ENCODE measurements around the gene RPS6KA1. TPM values are rescaled to one million over a fixed set of nuclear protein-coding genes. Genes with fewer than 3 reads are reported as not detected.
A peak's percentile ranks its signal among the peaks of the same experiment; 100 is the strongest.

Gene RPS6KA1
- total and polyA plus RNA-seq, 10 of the 15 experiments (the other 5 are each of a cell fraction or from before 2014, with no cell fraction given): 5.0 to 136 (median 91.5) TPM

- TF ChIP-seq ZNF592 (IDR thresholded peaks at IDR 0.05) (no peak), RFX5 (IDR thresholded peaks at IDR 0.05; ENCODE audit: low read depth, low read length) (no peak), LARP7 (IDR thresholded peaks at IDR 0.05) (no peak), ELK1 (IDR thresholded peaks at IDR 0.05; ENCODE audit: low read depth, low read length) (no peak), MXI1 (IDR thresholded peaks at IDR 0.05; ENCODE audit: low read depth, low read length) (peak; percentile 43; the same call in 1 of the 2 replicates), CREM (IDR thresholded peaks at IDR 0.05; ENCODE audit: low read depth) (peak; percentile 70; the same call in 1 of the 2 replicates), MEF2B (IDR thresholded peaks at IDR 0.05; ENCODE audit: partially characterized antibody, poor library complexity, severe bottlenecking) (peak; percentile 34), RELA (IDR thresholded peaks at IDR 0.05; ENCODE audit: borderline replicate concordance, partially characterized antibody) (peak; percentile 34), BRCA1 (IDR thresholded peaks at IDR 0.05; ENCODE audit: low read depth, low read length) (no peak), POLR2AphosphoS5 (IDR thresholded peaks at IDR 0.05; ENCODE audit: low read length) (no peak), IKZF1 (conservative IDR thresholded peaks at IDR 0.05) (peak; percentile 82), NFYB (IDR thresholded peaks at IDR 0.05; ENCODE audit: insufficient read depth, low read depth, low read length) (no peak), IRF4 (IDR thresholded peaks at IDR 0.05; ENCODE audit: low read depth, low read length) (0 out of 2 replicates have a peak, but pooled peaks have one; percentile 52), SKIL (IDR thresholded peaks at IDR 0.05; ENCODE audit: low read depth, poor library complexity, severe bottlenecking) (no peak), BHLHE40 (IDR thresholded peaks at IDR 0.05; ENCODE audit: borderline replicate concordance in 1 of 2, low read depth in 2 of 2, low read length in 1 of 2) (peak; percentile 94 to 95), NBN (IDR thresholded peaks at IDR 0.05) (peak; percentile 56; the same call in 1 of the 2 replicates)
- TF ChIP-seq, protein P1, sequence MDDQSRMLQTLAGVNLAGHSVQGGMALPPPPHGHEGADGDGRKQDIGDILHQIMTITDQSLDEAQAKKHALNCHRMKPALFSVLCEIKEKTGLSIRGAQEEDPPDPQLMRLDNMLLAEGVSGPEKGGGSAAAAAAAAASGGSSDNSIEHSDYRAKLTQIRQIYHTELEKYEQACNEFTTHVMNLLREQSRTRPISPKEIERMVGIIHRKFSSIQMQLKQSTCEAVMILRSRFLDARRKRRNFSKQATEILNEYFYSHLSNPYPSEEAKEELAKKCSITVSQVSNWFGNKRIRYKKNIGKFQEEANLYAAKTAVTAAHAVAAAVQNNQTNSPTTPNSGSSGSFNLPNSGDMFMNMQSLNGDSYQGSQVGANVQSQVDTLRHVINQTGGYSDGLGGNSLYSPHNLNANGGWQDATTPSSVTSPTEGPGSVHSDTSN (IDR thresholded peaks at IDR 0.05; ENCODE audit: insufficient replicate concordance, low read depth, low read length): no peak
- TF ChIP-seq, protein P2, sequence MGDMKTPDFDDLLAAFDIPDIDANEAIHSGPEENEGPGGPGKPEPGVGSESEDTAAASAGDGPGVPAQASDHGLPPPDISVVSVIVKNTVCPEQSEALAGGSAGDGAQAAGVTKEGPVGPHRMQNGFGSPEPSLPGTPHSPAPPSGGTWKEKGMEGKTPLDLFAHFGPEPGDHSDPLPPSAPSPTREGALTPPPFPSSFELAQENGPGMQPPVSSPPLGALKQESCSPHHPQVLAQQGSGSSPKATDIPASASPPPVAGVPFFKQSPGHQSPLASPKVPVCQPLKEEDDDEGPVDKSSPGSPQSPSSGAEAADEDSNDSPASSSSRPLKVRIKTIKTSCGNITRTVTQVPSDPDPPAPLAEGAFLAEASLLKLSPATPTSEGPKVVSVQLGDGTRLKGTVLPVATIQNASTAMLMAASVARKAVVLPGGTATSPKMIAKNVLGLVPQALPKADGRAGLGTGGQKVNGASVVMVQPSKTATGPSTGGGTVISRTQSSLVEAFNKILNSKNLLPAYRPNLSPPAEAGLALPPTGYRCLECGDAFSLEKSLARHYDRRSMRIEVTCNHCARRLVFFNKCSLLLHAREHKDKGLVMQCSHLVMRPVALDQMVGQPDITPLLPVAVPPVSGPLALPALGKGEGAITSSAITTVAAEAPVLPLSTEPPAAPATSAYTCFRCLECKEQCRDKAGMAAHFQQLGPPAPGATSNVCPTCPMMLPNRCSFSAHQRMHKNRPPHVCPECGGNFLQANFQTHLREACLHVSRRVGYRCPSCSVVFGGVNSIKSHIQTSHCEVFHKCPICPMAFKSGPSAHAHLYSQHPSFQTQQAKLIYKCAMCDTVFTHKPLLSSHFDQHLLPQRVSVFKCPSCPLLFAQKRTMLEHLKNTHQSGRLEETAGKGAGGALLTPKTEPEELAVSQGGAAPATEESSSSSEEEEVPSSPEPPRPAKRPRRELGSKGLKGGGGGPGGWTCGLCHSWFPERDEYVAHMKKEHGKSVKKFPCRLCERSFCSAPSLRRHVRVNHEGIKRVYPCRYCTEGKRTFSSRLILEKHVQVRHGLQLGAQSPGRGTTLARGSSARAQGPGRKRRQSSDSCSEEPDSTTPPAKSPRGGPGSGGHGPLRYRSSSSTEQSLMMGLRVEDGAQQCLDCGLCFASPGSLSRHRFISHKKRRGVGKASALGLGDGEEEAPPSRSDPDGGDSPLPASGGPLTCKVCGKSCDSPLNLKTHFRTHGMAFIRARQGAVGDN (IDR thresholded peaks at IDR 0.05): peak; percentile 49
Measured at GRCh38 chr1:26579681-26580111, 50.1 kb downstream of the RPS6KA1 start (continued).
